Thyroid gland (tissue), 4 donors: ENCODE measurements around the gene ESPN. TPM values are rescaled to one million over a fixed set of nuclear protein-coding genes. Genes with fewer than 3 reads are reported as not detected.

Experiments
- DNase-seq, 2 donors: peaks; one replicate each; pipeline ENCODE4 v3.0.0-alpha.2; 2019
- H3K27ac ChIP-seq, 3 donors: fragments of 200-600 bp; sonication (generic); 1 replicate in 2 of 3; 2 replicates in 1 of 3; pipeline ENCODE4 v1.5.1; 2016 to 2019; ENCODE audit warnings: mild to moderate bottlenecking in 1 of 3, moderate library complexity in 1 of 3
- H3K27me3 ChIP-seq: fragments of 200-600 bp; sonication (generic); one replicate; pipeline ENCODE4 v1.5.1; 2019
- H3K36me3 ChIP-seq, 2 donors: fragments of 200-600 bp; sonication (generic); one replicate each; pipeline ENCODE4 v1.5.1; 2016 to 2019
- H3K4me1 ChIP-seq, 2 donors: fragments of 200-600 bp; sonication (generic); one replicate each; pipeline ENCODE4 v1.5.1; 2017 to 2019
- H3K4me3 ChIP-seq, 3 donors: fragments of 200-600 bp; sonication (generic); replicated peaks in 1 of 3; 1 replicate in 2 of 3; 2 replicates in 1 of 3; pipeline ENCODE4 v1.5.1; 2016; ENCODE audit warnings: mild to moderate bottlenecking in 1 of 3
- H3K9me3 ChIP-seq: fragments of 200-600 bp; sonication (generic); one replicate; pipeline ENCODE4 v1.5.1; 2017
- POLR2A ChIP-seq, 2 donors: fragments of 450-650 bp; IDR thresholded peaks; one replicate each; pipeline ENCODE4 v1.6.1; 2017; ENCODE audit warnings: antibody characterized with exemption in 2 of 2, mild to moderate bottlenecking in 2 of 2, moderate library complexity in 1 of 2
- WGBS, 2 donors: methylation state at CpG; one replicate each; pipeline ENCODE4 v1.1.5; 2017; 5-methylcytosine and 5-hydroxymethylcytosine counted together
- intact Hi-C: fragments of 100-400 bp; cut with DNase I; formaldehyde crosslinking; loops from one replicate; pipeline ENCODE4 v1.15.1; 2023
- total RNA-seq, 4 donors: library from RNA; depleted of rRNA; stranded (reverse); fragments of >200 nt; gene quantifications; one replicate each; pipeline ENCODE4 v1.2.3, GENCODE V29; 2016
- TF ChIP-seq, protein P1 (sequence below), 6 experiments: fragments of 200-600 bp in 3 of 6; fragments of 450-650 bp in 3 of 6; sonication (generic) in 3 of 6; IDR thresholded peaks; one replicate each; pipeline ENCODE4 v1.5.1; 2016 to 2019; ENCODE audit warnings: antibody characterized with exemption in 6 of 6, mild to moderate bottlenecking in 2 of 6, inconsistent platforms in 1 of 6, moderate library complexity in 1 of 6

Gene ESPN
- total RNA-seq, 4 donors from 2014 or later, result 0.67 to 5.2 TPM; not detected in 2

DNA sequence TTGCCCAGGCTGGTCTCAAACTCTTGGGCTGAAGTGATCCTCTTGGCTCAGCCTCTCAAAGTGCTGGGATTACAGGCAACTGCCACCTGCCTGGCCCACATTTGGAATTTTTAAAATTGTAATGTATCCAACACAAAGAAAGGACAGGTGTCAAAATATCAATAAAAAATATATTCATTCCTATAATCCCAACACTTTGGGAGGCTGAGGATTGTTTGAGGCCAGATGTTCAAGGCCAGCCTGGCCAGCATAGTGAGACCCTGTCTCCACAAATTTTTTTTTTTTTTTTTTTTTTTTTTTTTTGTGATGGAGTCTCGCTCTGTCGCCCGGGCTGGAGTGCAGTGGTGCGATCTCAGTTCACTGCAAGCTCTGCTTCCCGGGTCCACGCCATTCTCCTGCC, 14.8 kb upstream of the ESPN start:
- no peaks in the 10 kb centered on the region for H3K4me1 ChIP-seq
- no peaks in the 10 kb centered on the region for H3K36me3 ChIP-seq
- H3K9me3 ChIP-seq, result no peaks in the 10 kb centered on the region
- no peak for DNase-seq
- intact Hi-C loops, result loop anchor here (5.0 kb wide), 2 partner anchors 42 to 162 kb away; no protein-coding TSS in a partner anchor
- H3K27ac ChIP-seq, result no peak overlapping the region
- TF ChIP-seq, protein P1, sequence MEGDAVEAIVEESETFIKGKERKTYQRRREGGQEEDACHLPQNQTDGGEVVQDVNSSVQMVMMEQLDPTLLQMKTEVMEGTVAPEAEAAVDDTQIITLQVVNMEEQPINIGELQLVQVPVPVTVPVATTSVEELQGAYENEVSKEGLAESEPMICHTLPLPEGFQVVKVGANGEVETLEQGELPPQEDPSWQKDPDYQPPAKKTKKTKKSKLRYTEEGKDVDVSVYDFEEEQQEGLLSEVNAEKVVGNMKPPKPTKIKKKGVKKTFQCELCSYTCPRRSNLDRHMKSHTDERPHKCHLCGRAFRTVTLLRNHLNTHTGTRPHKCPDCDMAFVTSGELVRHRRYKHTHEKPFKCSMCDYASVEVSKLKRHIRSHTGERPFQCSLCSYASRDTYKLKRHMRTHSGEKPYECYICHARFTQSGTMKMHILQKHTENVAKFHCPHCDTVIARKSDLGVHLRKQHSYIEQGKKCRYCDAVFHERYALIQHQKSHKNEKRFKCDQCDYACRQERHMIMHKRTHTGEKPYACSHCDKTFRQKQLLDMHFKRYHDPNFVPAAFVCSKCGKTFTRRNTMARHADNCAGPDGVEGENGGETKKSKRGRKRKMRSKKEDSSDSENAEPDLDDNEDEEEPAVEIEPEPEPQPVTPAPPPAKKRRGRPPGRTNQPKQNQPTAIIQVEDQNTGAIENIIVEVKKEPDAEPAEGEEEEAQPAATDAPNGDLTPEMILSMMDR (IDR thresholded peaks at IDR 0.05), result no peak
- no peak for TF ChIP-seq POLR2A (IDR thresholded peaks at IDR 0.05)
- no peak overlapping the region for H3K4me3 ChIP-seq
- WGBS, 2 donors, result 81 to 84% methylated on average over 6 of the region's 6 CpGs
- H3K27me3 ChIP-seq, result peaks cover 4% of the 10 kb centered on the region

DNA sequence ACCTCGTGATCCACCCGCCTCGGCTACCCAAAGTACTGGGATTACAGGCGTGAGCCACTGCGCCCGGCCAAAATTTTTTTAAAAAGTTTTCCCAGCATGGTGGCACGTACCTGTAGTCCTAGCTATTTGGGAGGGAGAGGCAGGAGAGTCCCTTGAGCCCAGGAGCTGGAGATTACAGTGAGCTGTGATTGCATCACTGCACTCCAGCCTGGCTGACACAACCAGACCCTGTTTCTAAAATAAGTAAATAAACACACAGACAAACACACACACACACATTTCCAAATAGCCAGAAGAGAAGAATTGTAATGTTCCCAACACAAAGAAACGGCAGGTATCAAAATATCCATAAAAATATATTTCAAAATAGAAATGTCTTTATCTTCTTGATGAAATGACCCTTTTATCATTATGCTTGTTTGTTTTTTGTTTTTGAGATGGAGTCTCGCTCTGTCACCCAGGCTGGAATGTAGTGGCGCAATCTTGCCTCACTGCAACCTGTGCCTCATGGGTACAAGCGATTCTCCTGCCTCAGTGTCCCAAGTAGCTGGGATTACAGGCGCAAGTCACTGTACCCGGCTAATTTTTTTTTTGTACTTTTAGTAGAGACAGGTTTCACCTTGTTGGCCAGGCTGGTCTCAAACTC, 14.2 kb upstream of the ESPN start:
- intact Hi-C loops, result no loop called here
- Histone ChIP-seq H3K27ac (no peak overlapping the region), H3K36me3 (no peaks in the 10 kb centered on the region), H3K4me3 (no peak overlapping the region), H3K4me1 (no peaks in the 10 kb centered on the region), H3K9me3 (no peaks in the 10 kb centered on the region), H3K27me3 (peaks cover 9% of the 10 kb centered on the region)
- 87 to 90% methylated on average over 13 of the region's 13 CpGs for WGBS, 2 donors
- TF ChIP-seq, protein P1 (IDR thresholded peaks at IDR 0.05), result no peak
- no peak for TF ChIP-seq POLR2A (IDR thresholded peaks at IDR 0.05)
- no peak for DNase-seq

DNA sequence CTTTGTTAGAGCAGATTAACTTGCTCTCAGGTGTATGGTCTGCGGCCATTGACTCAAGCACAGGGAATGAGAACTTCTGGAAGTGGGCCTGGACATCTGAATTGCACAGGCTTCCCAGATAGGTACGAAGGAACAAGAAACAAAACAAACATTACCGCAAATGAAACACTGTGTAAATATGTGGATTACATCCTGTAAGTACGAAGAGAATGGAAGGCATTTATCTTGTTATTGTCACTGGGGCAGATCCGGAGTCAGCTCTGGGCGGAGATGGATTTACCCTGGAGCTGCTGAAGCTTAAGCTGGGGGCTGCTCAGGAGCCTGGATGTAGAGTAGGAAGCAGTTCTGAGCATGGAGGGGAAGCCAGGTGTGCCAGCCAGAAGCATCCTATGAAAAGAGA, 11.7 kb upstream of the ESPN start:
- no peak for DNase-seq
- intact Hi-C loops, result no loop called here
- H3K27me3 ChIP-seq, result peaks cover 9% of the 10 kb centered on the region
- H3K4me1 ChIP-seq, result no peaks in the 10 kb centered on the region
- no peak overlapping the region for H3K27ac ChIP-seq
- WGBS, 2 donors, result 48 to 54% methylated on average over 6 of the region's 6 CpGs
- H3K36me3 ChIP-seq, result no peaks in the 10 kb centered on the region
- TF ChIP-seq POLR2A (IDR thresholded peaks at IDR 0.05), result no peak
- TF ChIP-seq, protein P1 (IDR thresholded peaks at IDR 0.05), result no peak
- no peaks in the 10 kb centered on the region for H3K9me3 ChIP-seq
- no peak overlapping the region for H3K4me3 ChIP-seq

DNA sequence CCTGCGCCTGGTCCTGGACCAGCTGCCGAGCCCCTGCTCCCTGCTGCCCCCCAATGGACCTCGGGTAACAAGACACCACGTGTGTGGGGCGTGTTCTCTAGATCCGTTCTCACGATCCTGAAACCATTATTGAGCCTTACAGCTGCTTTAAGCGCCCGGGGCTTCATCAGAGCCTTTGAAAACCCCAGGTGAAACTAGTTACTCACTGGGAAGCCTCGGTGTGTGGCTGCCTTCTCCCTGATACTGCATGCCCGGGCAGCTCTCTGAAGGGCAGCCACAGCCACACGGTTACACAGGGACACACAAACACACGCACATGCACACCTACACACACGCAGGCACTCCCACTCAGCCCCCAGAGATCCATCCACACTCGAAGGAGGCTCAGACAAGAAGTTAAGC, 10.1 kb upstream of the ESPN start:
- Histone ChIP-seq H3K27ac (no peak overlapping the region), H3K4me3 (no peak overlapping the region), H3K4me1 (peaks cover 5 to 8% of the 10 kb centered on the region in 2 donors), H3K36me3 (no peaks in the 10 kb centered on the region), H3K27me3 (peaks cover 20% of the 10 kb centered on the region), H3K9me3 (no peaks in the 10 kb centered on the region)
- TF ChIP-seq, protein P1 (IDR thresholded peaks at IDR 0.05), result peak in 2 of 6 experiments; percentile 9 to 34
- TF ChIP-seq POLR2A (IDR thresholded peaks at IDR 0.05), result no peak
- intact Hi-C loops, result no loop called here
- peak in 1 of 2 donors; percentile 18 for DNase-seq
- WGBS, 2 donors, result 1 to 6% methylated on average over 13 to 15 of the region's 15 CpGs

DNA sequence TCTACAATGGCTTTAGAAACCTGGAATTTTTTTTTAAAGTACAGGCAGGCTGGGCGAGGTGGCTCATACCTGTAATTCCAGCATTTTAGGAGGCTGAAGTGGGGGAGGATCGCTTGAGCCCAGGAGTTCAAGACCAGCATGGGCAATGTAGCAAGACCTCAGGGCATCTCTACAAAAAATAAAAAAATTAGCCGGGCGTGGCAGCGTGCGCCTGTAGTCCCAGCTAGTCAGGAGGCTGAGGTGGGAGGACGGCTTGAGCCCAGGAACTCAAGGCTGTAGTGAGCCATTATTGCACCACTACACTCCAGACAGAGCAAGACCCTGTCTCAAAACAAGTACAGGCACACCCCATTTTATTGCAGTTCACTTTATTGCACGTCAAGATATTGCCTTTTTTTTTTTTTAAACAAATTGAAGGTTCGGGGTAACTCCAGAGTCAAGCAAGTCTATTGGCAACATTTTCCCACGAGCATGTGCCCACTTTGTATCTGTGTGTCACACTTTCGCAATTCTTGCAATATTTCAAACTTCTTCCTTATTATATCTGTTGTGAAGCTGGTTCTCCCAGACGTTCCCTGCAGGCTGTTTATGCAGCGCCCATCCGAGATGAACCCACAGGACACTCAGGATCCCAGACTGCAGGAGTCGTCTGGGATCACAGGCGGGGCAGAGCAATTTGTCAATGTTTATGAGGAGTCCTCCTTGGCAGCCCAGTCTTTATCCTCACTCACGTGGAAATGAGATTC, 9.5 kb upstream of the ESPN start:
- H3K4me3 ChIP-seq, result no peak overlapping the region
- intact Hi-C loops, result no loop called here
- no peaks in the 10 kb centered on the region for H3K9me3 ChIP-seq
- WGBS, 2 donors, result 61 to 68% methylated on average over 17 of the region's 17 CpGs
- H3K4me1 ChIP-seq, result peaks cover 10 to 14% of the 10 kb centered on the region in 2 donors
- no peak for DNase-seq
- TF ChIP-seq, protein P1 (IDR thresholded peaks at IDR 0.05), result no peak
- no peak for TF ChIP-seq POLR2A (IDR thresholded peaks at IDR 0.05)
- H3K27me3 ChIP-seq, result peaks cover 26% of the 10 kb centered on the region
- H3K27ac ChIP-seq, result no peak overlapping the region
- H3K36me3 ChIP-seq, result no peaks in the 10 kb centered on the region
